HG02938 (cell line): ENCODE results near the gene FRMD6.

Experiments used
- ATAC-seq: cut with Tn5 transposase; IDR thresholded peaks from one replicate; pipeline ENCODE4 v1.9.1; 2021; ENCODE audit warnings: mild to moderate bottlenecking, moderate library complexity; ENCODE audit not compliant: unreplicated experiment

Gene FRMD6

GRCh38 chr14:51663783-51664326 lies 12.1 kb downstream of the FRMD6 start:
- ATAC-seq, result no peak

GRCh38 chr14:51666070-51666469 lies 14.4 kb downstream of the FRMD6 start:
- ATAC-seq, result no peak

GRCh38 chr14:51666826-51667225 lies 15.1 kb downstream of the FRMD6 start:
- no peak for ATAC-seq

GRCh38 chr14:51668870-51669269 lies 17.2 kb downstream of the FRMD6 start:
- no peak for ATAC-seq

- no peak for ATAC-seq
Measured at GRCh38 chr14:51674294-51675002, 22.7 kb downstream of the FRMD6 start.

GRCh38 chr14:51676549-51676948 lies 24.8 kb downstream of the FRMD6 start:
- ATAC-seq, result no peak

GRCh38 chr14:51677266-51677665 lies 25.6 kb downstream of the FRMD6 start:
- no peak for ATAC-seq

- ATAC-seq, result no peak
Measured at GRCh38 chr14:51677738-51678137, 26.0 kb downstream of the FRMD6 start.

GRCh38 chr14:51680031-51680430 lies 28.3 kb downstream of the FRMD6 start:
- ATAC-seq, result no peak

GRCh38 chr14:51681411-51681810 lies 29.7 kb downstream of the FRMD6 start:
- ATAC-seq, result no peak

GRCh38 chr14:51682411-51682810 lies 30.7 kb downstream of the FRMD6 start:
- no peak for ATAC-seq

GRCh38 chr14:51684760-51685159 lies 33.0 kb downstream of the FRMD6 start:
- ATAC-seq, result no peak

GRCh38 chr14:51691176-51691575 lies 39.5 kb downstream of the FRMD6 start:
- ATAC-seq, result no peak

- ATAC-seq, result no peak
Measured at GRCh38 chr14:51692646-51693045, 40.9 kb downstream of the FRMD6 start.

GRCh38 chr14:51697848-51698247 lies 46.1 kb downstream of the FRMD6 start:
- ATAC-seq, result no peak

GRCh38 chr14:51701951-51702350 lies 50.2 kb downstream of the FRMD6 start:
- ATAC-seq, result no peak

GRCh38 chr14:51703787-51704186 lies 52.1 kb downstream of the FRMD6 start:
- no peak for ATAC-seq

- ATAC-seq, result no peak
Measured at GRCh38 chr14:51704545-51704944, 52.8 kb downstream of the FRMD6 start.

GRCh38 chr14:51707327-51707726 lies 55.6 kb downstream of the FRMD6 start:
- no peak for ATAC-seq

- no peak for ATAC-seq
Measured at GRCh38 chr14:51711505-51711904, 59.8 kb downstream of the FRMD6 start.

GRCh38 chr14:51715250-51715649 lies 63.5 kb downstream of the FRMD6 start:
- ATAC-seq, result no peak

GRCh38 chr14:51715742-51716141 lies 64.0 kb downstream of the FRMD6 start:
- ATAC-seq, result no peak

GRCh38 chr14:51716610-51717009 lies 64.9 kb downstream of the FRMD6 start:
- no peak for ATAC-seq
